Measurements from ENCODE around the gene CBR1. TPM values are rescaled to one million over a fixed set of nuclear protein-coding genes. Genes with fewer than 3 reads are reported as not detected.

The CBR1 gene
- total and polyA plus RNA-seq, 4 donors: 36.1 to 158 (median 74.4) TPM

- 98 to 99% methylated on average over 3 of the region's 3 CpGs for WGBS, 2 donors
- Histone ChIP-seq H3K9ac (ENCODE audit: insufficient read depth in 1 of 2, low read length in 2 of 2) (no peak overlapping the region), H3K9me3 (ENCODE audit: control insufficient read depth in 4 of 4, insufficient read depth in 3 of 4, low read length in 3 of 4) (peaks cover 0 to 3% (median 0%) of the 10 kb centered on the region in 4 donors), H3K4me3 (no peak overlapping the region), H3K27ac (ENCODE audit: low read depth in 1 of 2, low read length in 1 of 2) (no peak overlapping the region), H3K4me1 (ENCODE audit: control insufficient read depth in 5 of 5, insufficient read depth in 5 of 5, low read length in 5 of 5) (peaks cover 0 to 7% (median 0%) of the 10 kb centered on the region in 5 donors), H3K36me3 (ENCODE audit: control insufficient read depth in 4 of 4, insufficient read depth in 4 of 4, low read length in 4 of 4) (peaks cover 23 to 43% (median 29%) of the 10 kb centered on the region in 4 donors), H3K27me3 (ENCODE audit: control insufficient read depth in 3 of 3, insufficient read depth in 3 of 3, low read length in 2 of 3) (no peaks in the 10 kb centered on the region)
- ATAC-seq (ENCODE audit: insufficient read depth, low FRiP score) (no peak), DNase-seq (no peak)
- no peak for TF ChIP-seq CTCF (IDR thresholded peaks at IDR 0.05; ENCODE audit: control extremely low read depth, extremely low read depth)
Observed at GRCh38 chr21:36055551-36055950, 14.3 kb upstream of the CBR1 start.

- no peaks in the 10 kb centered on the region for H3K27me3 ChIP-seq (ENCODE audit: control insufficient read depth in 3 of 3, insufficient read depth in 3 of 3, low read length in 2 of 3)
- ATAC-seq (ENCODE audit: insufficient read depth, low FRiP score) (peak; percentile 34), DNase-seq (no peak)
- peak overlapping the region; percentile 89 for H3K4me3 ChIP-seq
- TF ChIP-seq CTCF (IDR thresholded peaks at IDR 0.05; ENCODE audit: control extremely low read depth, extremely low read depth): no peak
- WGBS, 2 donors: 0 to 1% methylated on average over 34 of the region's 34 CpGs
- peaks cover 13 to 24% (median 18%) of the 10 kb centered on the region in 4 donors for H3K36me3 ChIP-seq (ENCODE audit: control insufficient read depth in 4 of 4, insufficient read depth in 4 of 4, low read length in 4 of 4)
- peaks cover 0 to 7% (median 0%) of the 10 kb centered on the region in 5 donors for H3K4me1 ChIP-seq (ENCODE audit: control insufficient read depth in 5 of 5, insufficient read depth in 5 of 5, low read length in 5 of 5)
- no peaks in the 10 kb centered on the region for H3K9me3 ChIP-seq (ENCODE audit: control insufficient read depth in 4 of 4, insufficient read depth in 3 of 4, low read length in 3 of 4)
- peak overlapping the region; percentile 56 to 66 for H3K9ac ChIP-seq (ENCODE audit: insufficient read depth in 1 of 2, low read length in 2 of 2)
- H3K27ac ChIP-seq (ENCODE audit: low read depth in 1 of 2, low read length in 1 of 2): peak overlapping the region; percentile 82 to 97
Observed at GRCh38 chr21:36059823-36060158, 10.0 kb upstream of the CBR1 start.

GRCh38 chr21:36060159-36060921, 9.5 kb upstream of the CBR1 start, which contains the start of gene SETD4:
Gene SETD4 (minus strand): TSS chr21:36060526. CDS start chr21:36058888, 1,638 bp downstream.
- no peak for TF ChIP-seq CTCF (IDR thresholded peaks at IDR 0.05; ENCODE audit: control extremely low read depth, extremely low read depth)
- 0% methylated on average over 56 to 57 of the region's 57 CpGs for WGBS, 2 donors

More at GRCh38 chr21:36060159-36060921, 9.5 kb upstream of the CBR1 start, which contains the start of gene SETD4:
- Histone ChIP-seq H3K9me3 (ENCODE audit: control insufficient read depth in 4 of 4, insufficient read depth in 3 of 4, low read length in 3 of 4) (no peaks in the 10 kb centered on the region), H3K36me3 (ENCODE audit: control insufficient read depth in 4 of 4, insufficient read depth in 4 of 4, low read length in 4 of 4) (peaks cover 12 to 21% (median 16%) of the 10 kb centered on the region in 4 donors), H3K9ac (ENCODE audit: insufficient read depth in 1 of 2, low read length in 2 of 2) (peak within 1 kb of the TSS; percentile 56 to 66), H3K4me1 (ENCODE audit: control insufficient read depth in 5 of 5, insufficient read depth in 5 of 5, low read length in 5 of 5) (peaks cover 0 to 7% (median 0%) of the 10 kb centered on the region in 5 donors), H3K27ac (ENCODE audit: low read depth in 1 of 2, low read length in 1 of 2) (peak within 1 kb of the TSS; percentile 82 to 97), H3K4me3 (peak within 1 kb of the TSS; percentile 89), H3K27me3 (ENCODE audit: control insufficient read depth in 3 of 3, insufficient read depth in 3 of 3, low read length in 2 of 3) (no peaks in the 10 kb centered on the region)
- DNase-seq: peak; percentile 93 to 95 (median 94)
- peak; percentile 96 for ATAC-seq (ENCODE audit: insufficient read depth, low FRiP score)
